HUES6 (cell line): ENCODE results near the gene PHYH.
"Not testable (repeated sequence)": the region's sequence is repeated elsewhere in the genome, so short reads cannot be mapped to it uniquely, and the experiment has no call there.

Source experiments
- H3K27ac ChIP-seq: 2 replicates; pipeline ENCODE4 v1.7.0; 2013; ENCODE audit warnings: low read depth, mild to moderate bottlenecking, low read length, inconsistent platforms
- H3K27me3 ChIP-seq: 2 replicates; pipeline ENCODE4 v1.6.1; 2013; ENCODE audit warnings: low read length; ENCODE audit not compliant: control insufficient read depth, insufficient read depth
- H3K36me3 ChIP-seq: 2 replicates; pipeline ENCODE4 v1.6.1; 2013; ENCODE audit warnings: low read length; ENCODE audit not compliant: control insufficient read depth, insufficient read depth
- H3K4me1 ChIP-seq: 2 replicates; pipeline ENCODE4 v1.6.1; 2013; ENCODE audit warnings: low read length; ENCODE audit not compliant: control insufficient read depth, insufficient read depth
- H3K4me3 ChIP-seq: 2 replicates; pipeline ENCODE4 v1.5.1; 2013; ENCODE audit warnings: low read depth, low read length
- H3K9ac ChIP-seq: one replicate; pipeline ENCODE4 v1.6.1; 2013; ENCODE audit warnings: mild to moderate bottlenecking, low read length
- H3K9me3 ChIP-seq: 2 replicates; pipeline ENCODE4 v1.6.1; 2013; ENCODE audit warnings: low read depth, low read length; ENCODE audit not compliant: control insufficient read depth, insufficient read depth

PHYH gene

DNA sequence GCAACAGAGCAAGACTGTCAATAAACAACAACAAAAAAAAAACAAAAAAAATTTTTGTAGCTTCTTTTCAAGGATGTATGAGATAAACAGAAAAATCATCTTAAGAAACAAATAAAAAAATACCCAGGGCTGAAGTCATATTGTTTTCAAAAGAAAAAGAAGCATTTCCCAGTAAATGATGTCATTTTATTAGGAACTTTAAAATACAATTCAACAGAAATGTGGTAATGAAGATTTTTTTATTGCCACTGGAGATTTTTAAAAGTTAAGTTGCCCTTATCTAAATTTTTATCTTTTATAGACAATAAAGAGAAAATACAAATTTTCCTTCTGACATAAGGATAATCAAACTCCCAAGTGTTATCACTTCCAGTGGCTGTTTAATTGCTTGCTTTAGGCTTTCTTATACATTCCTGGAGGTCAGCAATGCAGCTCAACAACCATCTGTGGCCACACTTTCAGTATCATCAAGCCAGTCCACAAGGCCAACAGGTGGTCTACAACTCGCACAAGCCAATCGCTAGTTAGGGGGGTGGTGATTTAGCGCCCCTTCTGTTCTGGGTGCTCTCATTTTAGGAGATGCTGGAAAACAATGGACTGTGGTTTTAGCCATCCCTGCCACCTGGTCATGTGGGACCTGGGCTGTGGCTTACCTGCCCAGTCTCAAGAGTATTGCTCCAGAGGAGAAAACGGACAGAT is 37.4 kb upstream of the PHYH start:
- no peaks in the 10 kb centered on the region for H3K27me3 ChIP-seq
- no peak overlapping the region for H3K4me3 ChIP-seq
- peaks cover 88% of the 10 kb centered on the region for H3K36me3 ChIP-seq
- H3K27ac ChIP-seq: no peak overlapping the region
- no peak overlapping the region for H3K9ac ChIP-seq
- H3K4me1 ChIP-seq: peaks cover 22% of the 10 kb centered on the region
- H3K9me3 ChIP-seq: no peaks in the 10 kb centered on the region

DNA sequence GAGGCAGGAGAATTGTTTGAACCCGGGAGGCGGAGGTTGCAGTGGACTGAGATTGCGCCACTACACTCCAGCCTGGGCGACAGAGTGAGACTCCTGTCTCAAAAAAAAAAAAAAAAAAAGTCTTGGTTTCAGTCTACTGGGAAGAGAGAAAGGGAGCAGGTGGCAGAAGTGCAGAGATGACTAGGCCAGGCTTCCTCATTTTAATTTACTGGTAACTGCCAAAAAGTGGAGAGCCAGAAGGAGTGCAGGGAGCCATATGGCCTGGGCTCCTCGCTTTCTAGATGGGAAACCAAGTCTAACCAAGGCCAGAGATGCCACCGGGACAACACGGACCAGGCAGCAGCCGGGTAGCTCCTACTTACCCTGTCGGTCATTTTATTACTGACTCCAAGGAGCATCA is 36.0 kb upstream of the PHYH start:
- H3K27me3 ChIP-seq: no peaks in the 10 kb centered on the region
- no peak overlapping the region for H3K4me3 ChIP-seq
- H3K36me3 ChIP-seq: peaks cover 98% of the 10 kb centered on the region
- no peaks in the 10 kb centered on the region for H3K9me3 ChIP-seq
- H3K9ac ChIP-seq: no peak overlapping the region
- no peak overlapping the region for H3K27ac ChIP-seq
- peaks cover 15% of the 10 kb centered on the region for H3K4me1 ChIP-seq

DNA sequence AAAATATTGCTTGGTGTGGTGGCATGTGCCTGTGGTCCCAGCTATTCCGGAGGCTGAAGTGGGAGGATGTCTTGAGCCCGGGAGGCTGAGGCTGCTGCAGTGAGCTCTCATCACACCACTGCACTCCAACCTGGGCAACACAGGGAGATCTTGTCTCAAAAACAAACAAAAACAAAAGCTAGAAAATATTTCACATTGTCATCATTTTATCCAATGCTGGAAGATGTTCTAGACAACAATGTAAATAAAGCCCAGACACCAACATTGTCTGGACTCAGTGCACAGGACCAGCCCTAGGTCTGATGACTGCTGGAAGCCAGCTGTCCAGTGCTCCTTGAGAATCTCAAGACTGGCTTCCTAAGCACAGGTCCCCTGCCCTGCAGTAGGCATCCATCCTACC is 34.7 kb upstream of the PHYH start:
- no peak overlapping the region for H3K27ac ChIP-seq
- no peaks in the 10 kb centered on the region for H3K9me3 ChIP-seq
- peaks cover 97% of the 10 kb centered on the region for H3K36me3 ChIP-seq
- H3K27me3 ChIP-seq: no peaks in the 10 kb centered on the region
- H3K9ac ChIP-seq: no peak overlapping the region
- H3K4me1 ChIP-seq: peaks cover 7% of the 10 kb centered on the region
- no peak overlapping the region for H3K4me3 ChIP-seq

DNA sequence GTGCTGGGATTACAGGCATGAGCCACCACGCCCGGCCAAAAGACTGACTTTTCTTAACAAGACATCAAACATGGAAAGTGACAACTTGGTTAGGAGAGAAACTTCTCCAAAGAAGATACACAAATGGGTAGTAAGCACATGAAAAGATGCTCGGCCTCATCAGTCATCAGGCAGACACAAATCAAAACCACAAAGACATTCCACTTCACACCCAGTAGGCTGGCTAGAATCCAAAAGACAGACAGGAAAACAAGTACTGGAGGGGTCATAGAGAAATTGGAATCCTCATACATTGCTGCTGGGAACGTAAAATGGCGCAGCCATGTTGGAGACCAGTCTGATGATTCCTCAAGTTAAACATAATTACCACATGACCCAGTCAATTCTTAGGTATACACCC is 31.8 kb upstream of the PHYH start:
- Histone ChIP-seq H3K27me3 (no peaks in the 10 kb centered on the region), H3K27ac (no peak overlapping the region), H3K36me3 (peaks cover 97% of the 10 kb centered on the region)

DNA sequence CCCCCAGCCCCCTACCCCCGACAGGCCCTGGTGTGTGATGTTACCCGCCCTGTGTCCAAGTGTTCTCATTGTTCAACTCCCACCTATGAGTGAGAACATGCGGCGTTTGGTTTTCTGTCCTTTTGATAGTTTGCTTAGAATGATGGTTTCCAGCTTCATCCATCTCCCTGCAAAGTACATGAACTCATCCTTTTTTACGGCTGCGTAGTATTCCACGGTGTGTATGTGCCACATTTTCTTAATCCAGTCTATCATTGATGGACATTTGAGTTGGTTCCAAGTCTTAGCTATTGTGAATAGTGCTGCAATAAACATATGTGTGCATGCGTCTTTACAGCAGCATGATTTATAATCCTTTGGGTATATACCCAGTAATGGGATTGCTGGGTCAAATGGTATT is 31.1 kb upstream of the PHYH start:
- H3K36me3 ChIP-seq: peaks cover 97% of the 10 kb centered on the region
- H3K9me3 ChIP-seq, H3K4me3 ChIP-seq, H3K4me1 ChIP-seq, H3K27me3 ChIP-seq, H3K27ac ChIP-seq, H3K9ac ChIP-seq: not testable (repeated sequence)

More for the DNA sequence above, 31.8 kb upstream of the PHYH start:
- no peak overlapping the region for H3K9ac ChIP-seq
- no peak overlapping the region for H3K4me3 ChIP-seq
- H3K9me3 ChIP-seq: no peaks in the 10 kb centered on the region
- peaks cover 5% of the 10 kb centered on the region for H3K4me1 ChIP-seq

DNA sequence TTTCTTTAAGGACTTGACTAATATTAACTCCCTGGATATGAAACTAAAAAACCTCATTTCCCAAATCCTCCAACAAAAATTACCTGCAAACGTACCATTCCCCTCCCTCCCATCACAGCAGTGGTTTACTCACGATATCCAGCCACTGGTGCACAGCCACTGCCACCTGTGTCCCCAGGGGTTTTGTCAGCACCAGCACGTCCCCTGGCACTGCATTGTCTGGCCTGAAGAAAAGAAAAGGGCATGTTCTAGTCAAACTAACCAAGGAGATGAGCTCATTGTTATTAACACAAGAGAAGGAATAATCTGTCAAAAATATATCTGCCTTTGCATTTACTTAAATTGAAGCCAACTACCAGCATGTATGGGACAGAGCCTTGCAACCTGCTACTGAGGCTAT is 29.7 kb upstream of the PHYH start:
- peak overlapping the region; percentile 7; the same call in 1 of the 2 replicates for H3K27ac ChIP-seq
- no peak overlapping the region for H3K9ac ChIP-seq
- no peaks in the 10 kb centered on the region for H3K27me3 ChIP-seq
- no peak overlapping the region for H3K4me3 ChIP-seq
- peaks cover 96% of the 10 kb centered on the region for H3K36me3 ChIP-seq
- no peaks in the 10 kb centered on the region for H3K9me3 ChIP-seq
- peaks cover 5% of the 10 kb centered on the region for H3K4me1 ChIP-seq

DNA sequence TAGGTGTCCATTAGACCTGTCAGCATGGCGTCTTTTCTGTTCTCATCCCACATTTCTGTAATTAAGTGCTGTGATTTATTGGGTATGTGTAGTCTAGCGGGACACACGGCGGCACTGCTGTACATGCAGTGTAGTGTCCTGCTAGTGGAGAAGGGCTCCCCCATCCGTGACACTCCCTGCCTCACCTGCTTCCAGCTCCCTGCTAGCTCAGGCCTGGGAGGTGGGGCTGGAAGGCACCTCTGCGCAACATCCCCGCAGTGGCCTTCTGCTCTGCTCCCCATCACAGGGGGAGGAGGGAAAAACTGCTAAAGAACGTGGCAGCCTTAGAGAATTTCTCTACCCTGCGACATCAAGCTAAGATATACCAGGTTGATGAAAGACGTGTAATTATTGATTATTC is 28.7 kb upstream of the PHYH start:
- H3K27ac ChIP-seq: no peak overlapping the region
- no peak overlapping the region for H3K4me3 ChIP-seq
- H3K9me3 ChIP-seq: no peaks in the 10 kb centered on the region
- H3K9ac ChIP-seq: no peak overlapping the region
- H3K4me1 ChIP-seq: peaks cover 5% of the 10 kb centered on the region
- no peaks in the 10 kb centered on the region for H3K27me3 ChIP-seq
- peaks cover 96% of the 10 kb centered on the region for H3K36me3 ChIP-seq

DNA sequence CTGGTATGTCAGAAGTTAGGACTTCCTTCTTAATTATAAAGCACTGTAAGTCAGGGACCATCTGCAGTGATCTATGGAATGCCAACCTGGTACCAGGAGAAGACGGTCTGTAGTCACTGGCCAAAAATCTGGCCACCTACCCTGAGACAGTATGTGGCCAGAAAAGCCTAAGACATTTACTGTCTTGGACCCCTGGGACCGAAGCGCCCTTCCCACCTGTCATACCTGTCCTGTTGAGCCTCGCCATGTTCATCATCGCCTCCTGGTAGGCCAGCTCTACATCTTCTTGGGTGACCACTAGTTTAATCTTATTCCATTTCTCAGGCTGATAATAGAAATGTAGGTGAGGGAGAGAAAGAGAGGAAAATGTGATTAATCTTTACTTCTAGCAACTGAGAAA is 28.3 kb upstream of the PHYH start:
- no peaks in the 10 kb centered on the region for H3K27me3 ChIP-seq
- no peak overlapping the region for H3K9ac ChIP-seq
- H3K36me3 ChIP-seq: peaks cover 96% of the 10 kb centered on the region
- H3K4me1 ChIP-seq: peaks cover 5% of the 10 kb centered on the region
- no peaks in the 10 kb centered on the region for H3K9me3 ChIP-seq
- H3K4me3 ChIP-seq: no peak overlapping the region
- no peak overlapping the region for H3K27ac ChIP-seq

DNA sequence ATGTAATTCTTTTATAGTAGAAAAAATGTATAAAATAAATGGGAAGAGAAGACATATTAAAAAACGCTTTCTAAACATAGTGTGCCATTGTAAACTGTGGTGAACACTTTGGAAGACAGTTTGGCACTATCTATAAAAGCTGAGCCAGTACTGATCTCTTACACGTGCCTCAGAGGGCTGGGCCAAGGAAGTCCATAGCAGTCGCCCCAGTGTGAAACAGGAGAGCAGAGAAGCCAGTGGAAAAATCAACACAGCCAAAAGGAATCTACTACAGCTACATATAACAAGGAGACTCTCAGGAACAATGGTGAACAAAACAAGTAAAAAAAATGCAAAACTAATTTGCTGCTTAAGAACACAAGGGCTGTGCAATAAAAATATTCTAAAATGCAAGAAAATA is 27.7 kb upstream of the PHYH start:
- no peak overlapping the region for H3K9ac ChIP-seq
- H3K27me3 ChIP-seq: no peaks in the 10 kb centered on the region
- H3K36me3 ChIP-seq: peaks cover 96% of the 10 kb centered on the region
- H3K4me1 ChIP-seq: peaks cover 5% of the 10 kb centered on the region
- H3K27ac ChIP-seq: no peak overlapping the region
- H3K9me3 ChIP-seq: no peaks in the 10 kb centered on the region
- H3K4me3 ChIP-seq: no peak overlapping the region

DNA sequence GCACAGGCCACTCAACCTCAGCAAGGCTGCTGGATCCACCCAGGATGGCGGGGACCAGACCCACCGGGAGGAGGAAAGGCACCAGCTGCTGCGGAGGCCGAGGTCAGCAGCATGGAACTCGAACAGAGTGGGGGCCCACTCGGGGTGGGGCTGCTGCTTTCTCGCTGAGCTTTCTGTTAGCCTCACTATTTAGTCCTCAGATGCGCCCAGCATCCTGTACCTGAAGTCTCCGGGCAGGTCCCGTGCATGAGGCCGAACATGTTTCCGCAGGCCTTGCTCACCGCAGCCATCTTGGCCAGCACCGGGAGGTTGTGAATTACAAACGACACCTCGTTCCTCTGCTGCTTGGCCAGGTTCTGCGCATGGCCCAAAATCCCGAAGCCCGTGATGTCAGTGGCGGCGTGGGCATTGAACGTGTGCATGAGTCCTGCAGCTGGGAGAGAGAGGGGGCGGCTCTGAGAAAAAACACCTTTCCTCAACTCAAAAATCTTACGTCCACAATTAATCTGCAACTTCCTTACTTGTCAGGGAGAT is 22.8 kb upstream of the PHYH start:
- no peak overlapping the region for H3K9ac ChIP-seq
- no peaks in the 10 kb centered on the region for H3K4me1 ChIP-seq
- H3K36me3 ChIP-seq: peaks cover 90% of the 10 kb centered on the region
- no peaks in the 10 kb centered on the region for H3K9me3 ChIP-seq
- H3K4me3 ChIP-seq: no peak overlapping the region
- no peaks in the 10 kb centered on the region for H3K27me3 ChIP-seq
- H3K27ac ChIP-seq: no peak overlapping the region

DNA sequence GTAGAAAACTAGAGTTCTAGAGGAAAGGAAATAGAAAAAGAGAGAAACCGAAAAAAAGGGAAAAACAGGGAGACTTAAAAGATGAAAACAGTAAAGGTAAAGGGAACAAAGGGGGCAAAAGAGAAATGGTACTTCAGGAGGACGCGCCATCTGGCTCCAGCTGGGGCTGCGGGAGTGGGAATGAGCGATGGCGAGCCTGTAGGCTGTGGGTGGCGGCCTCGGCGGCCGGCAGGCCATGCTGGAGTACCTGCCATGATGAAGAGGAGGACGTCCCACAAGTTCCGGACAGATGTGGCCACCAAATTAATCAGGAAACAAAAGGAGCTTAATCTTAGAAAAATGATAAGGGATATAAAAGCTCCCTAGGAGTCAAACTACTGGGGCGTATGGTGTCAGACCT is 21.7 kb upstream of the PHYH start:
- Histone ChIP-seq H3K4me3 (no peak overlapping the region), H3K9ac (no peak overlapping the region), H3K27me3 (no peaks in the 10 kb centered on the region), H3K27ac (no peak overlapping the region), H3K4me1 (no peaks in the 10 kb centered on the region), H3K36me3 (peaks cover 83% of the 10 kb centered on the region), H3K9me3 (no peaks in the 10 kb centered on the region)
